Heart left ventricle (tissue), 16 donors: Measurements from ENCODE around the gene TPI1. TPM values are rescaled to one million over a fixed set of nuclear protein-coding genes. Genes with fewer than 3 reads are reported as not detected.
A peak's percentile ranks its signal among the peaks of the same experiment; 100 is the strongest.

Experiments
- ATAC-seq, 4 donors: fragments of 200-7000 bp; cut with Tn5 transposase; one replicate each; pipeline ENCODE4 v1.9.1; 2020 to 2022; ENCODE audit warnings: moderate library complexity in 4 of 4, mild to moderate bottlenecking in 3 of 4, moderate number of reproducible peaks in 1 of 4
- DNase-seq, 5 donors: peaks; one replicate each; pipeline ENCODE4 v3.0.0-alpha.2; 2020
- H3K27ac ChIP-seq, 12 donors: fragments of 200-600 bp; sonication (generic) in 4 of 12; one replicate each; pipeline versions ENCODE4 v1.5.0 to v1.8.0; 2016 to 2022; ENCODE audit warnings: mild to moderate bottlenecking in 2 of 12
- H3K27me3 ChIP-seq, 9 donors: fragments of 200-600 bp; sonication (generic) in 2 of 9; one replicate each; pipeline versions ENCODE4 v1.5.1 to v1.8.0; 2016 to 2022; ENCODE audit warnings: mild to moderate bottlenecking in 3 of 9
- H3K36me3 ChIP-seq, 9 donors: fragments of 200-600 bp; sonication (generic) in 2 of 9; one replicate each; pipeline versions ENCODE4 v1.5.0 to v1.8.0; 2018 to 2022; ENCODE audit warnings: mild to moderate bottlenecking in 2 of 9
- H3K4me1 ChIP-seq, 12 donors: fragments of 200-600 bp; sonication (generic) in 4 of 12; one replicate each; pipeline versions ENCODE4 v1.5.0 to v1.8.0; 2016 to 2022; ENCODE audit warnings: mild to moderate bottlenecking in 3 of 12
- H3K4me3 ChIP-seq, 12 donors: fragments of 200-600 bp; sonication (generic) in 4 of 12; one replicate each; pipeline versions ENCODE4 v1.5.0 to v1.8.0; 2017 to 2022; ENCODE audit warnings: mild to moderate bottlenecking in 9 of 12, moderate library complexity in 4 of 12
- H3K9me3 ChIP-seq, 12 donors: fragments of 200-600 bp; sonication (generic) in 4 of 12; one replicate each; pipeline versions ENCODE4 v1.5.0 to v1.8.0; 2016 to 2022; ENCODE audit warnings: mild to moderate bottlenecking in 1 of 12
- POLR2A ChIP-seq, 2 donors: fragments of 450-650 bp; IDR thresholded peaks; one replicate each; pipeline ENCODE4 v1.6.1; 2017; ENCODE audit warnings: antibody characterized with exemption in 2 of 2, mild to moderate bottlenecking in 2 of 2, moderate library complexity in 2 of 2
- WGBS, 4 donors: extraction: QIAGEN DNeasy Blood & Tissue Kit in 2 of 4; methylation state at CpG; one replicate each; pipeline versions ENCODE4 v1.1.5 to v1.1.7; 2013 to 2018; 5-methylcytosine and 5-hydroxymethylcytosine counted together
- intact Hi-C, 10 donors: fragments of 100-400 bp; cut with DNase I; formaldehyde crosslinking; loops; one replicate each; pipeline versions ENCODE4 v1.11.1 to v1.14.2; 2022
- polyA plus RNA-seq, 2 donors: library from polyadenylated mRNA; stranded (reverse); fragments of 200-250 nt; gene quantifications; one replicate each; pipeline ENCODE4 v1.2.3, GENCODE V29; 2013
- total RNA-seq, 9 donors: library from RNA; depleted of rRNA in 2 of 9; stranded (reverse); fragments of >200 nt in 2 of 9; fragmentation: NEBNext Ultra II Directional in 3 of 9; extraction: Animal tissue kit (Norgen Biotek cat#: 25700) in 3 of 9; gene quantifications; one replicate each; pipeline versions ENCODE4 v1.1.0 to v1.2.4, GENCODE V29; 2016 to 2023
- TF ChIP-seq, protein P1 (sequence below), 12 donors: fragments of 200-600 bp; sonication (generic) in 4 of 12; IDR thresholded peaks; one replicate each; pipeline versions ENCODE4 v1.5.0 to v1.8.0; 2018 to 2022; ENCODE audit warnings: antibody characterized with exemption in 12 of 12, mild to moderate bottlenecking in 5 of 12
- donor health status: ischemic (EF 13 %, LVEDD 7.1; RV severe dilation, severe dysfunction).
- donor health status: healthy with polysubstance abuse.
- donor health status: DM: no; HTN: yes; CAD: no.
- donor health status: DM: no; HTN: no; CAD: no.
- donor health status: ischemic (EF 25% LVEDD 6.9; RV normal size, moderate dysfunction).
- donor health status: ischemic (EF 25% LVEDD 5.7; RV mildly dilated, moderate dysfunction).
- donor health status: healthy.
- donor health status: DM: yes; HTN: yes; CAD: no.
- donor health status: ischemic (EF 35%, LVEDD 5.7; RV mildly dilated, moderate dysfunction).
- donor health status: nonischemic (EF 11% LVEDD 7.7; RV severe dilation, severe dysfunction).
- donor health status: DM: yes; HTN: yes; CAD: no.
- donor health status: PGD.
- donor health status: ischemic (EF 29% LVEDD 5.4; RV normal size, mild dysfunction).
- donor health status: nonischemic (EF 23%, LVEDD 6.1; RV moderate dilation, normal function).

The TPI1 gene
- total and polyA plus RNA-seq, 11 donors: 600 to 1,605 (median 730) TPM

- H3K27me3 ChIP-seq: peaks cover 0 to 6% (median 0%) of the 10 kb centered on the region in 9 donors
- DNase-seq (peak in 2 of 5 donors; percentile 14 to 65), ATAC-seq (peak; percentile 43 to 69 (median 56))
- H3K4me1 ChIP-seq: peaks cover 0 to 37% (median 14%) of the 10 kb centered on the region in 12 donors
- no peaks in the 10 kb centered on the region for H3K9me3 ChIP-seq
- TF ChIP-seq POLR2A (IDR thresholded peaks at IDR 0.05): no peak
- TF ChIP-seq, protein P1, sequence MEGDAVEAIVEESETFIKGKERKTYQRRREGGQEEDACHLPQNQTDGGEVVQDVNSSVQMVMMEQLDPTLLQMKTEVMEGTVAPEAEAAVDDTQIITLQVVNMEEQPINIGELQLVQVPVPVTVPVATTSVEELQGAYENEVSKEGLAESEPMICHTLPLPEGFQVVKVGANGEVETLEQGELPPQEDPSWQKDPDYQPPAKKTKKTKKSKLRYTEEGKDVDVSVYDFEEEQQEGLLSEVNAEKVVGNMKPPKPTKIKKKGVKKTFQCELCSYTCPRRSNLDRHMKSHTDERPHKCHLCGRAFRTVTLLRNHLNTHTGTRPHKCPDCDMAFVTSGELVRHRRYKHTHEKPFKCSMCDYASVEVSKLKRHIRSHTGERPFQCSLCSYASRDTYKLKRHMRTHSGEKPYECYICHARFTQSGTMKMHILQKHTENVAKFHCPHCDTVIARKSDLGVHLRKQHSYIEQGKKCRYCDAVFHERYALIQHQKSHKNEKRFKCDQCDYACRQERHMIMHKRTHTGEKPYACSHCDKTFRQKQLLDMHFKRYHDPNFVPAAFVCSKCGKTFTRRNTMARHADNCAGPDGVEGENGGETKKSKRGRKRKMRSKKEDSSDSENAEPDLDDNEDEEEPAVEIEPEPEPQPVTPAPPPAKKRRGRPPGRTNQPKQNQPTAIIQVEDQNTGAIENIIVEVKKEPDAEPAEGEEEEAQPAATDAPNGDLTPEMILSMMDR (IDR thresholded peaks at IDR 0.05): no peak
- 56 to 58% (median 57%) methylated on average over 3 to 6 of the region's 6 CpGs for WGBS, 4 donors
- peak overlapping the region; percentile 26 to 97 (median 80) for H3K27ac ChIP-seq
- intact Hi-C loops: no loop called here
- H3K36me3 ChIP-seq: peaks cover 0 to 61% (median 26%) of the 10 kb centered on the region in 9 donors
- peak overlapping the region in 11 of 12 donors; percentile 0 to 59 (median 46) for H3K4me3 ChIP-seq
These were observed 34.0 kb upstream of the TPI1 start for GRCh38 chr12:6833189-6833890.

DNA sequence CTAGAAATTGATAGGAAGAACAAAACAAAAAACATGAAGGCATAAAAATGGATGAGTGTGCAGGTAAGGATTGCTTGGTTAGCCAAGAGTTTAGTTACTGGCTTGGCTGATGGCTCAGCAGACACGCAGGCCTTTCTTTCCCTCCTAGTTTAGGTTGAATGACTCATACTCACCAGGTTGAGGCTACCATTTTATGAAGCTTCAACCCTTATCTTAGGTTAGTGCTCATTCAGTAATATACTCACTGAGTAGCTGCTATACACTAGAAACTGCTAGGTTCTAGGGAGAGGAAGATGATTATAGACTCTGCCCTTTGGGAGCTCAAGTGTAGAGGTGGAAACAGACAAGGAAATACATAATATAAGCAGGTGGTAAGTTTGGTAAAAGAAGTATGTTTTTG is 33.1 kb upstream of the TPI1 start:
- Histone ChIP-seq H3K27me3 (no peaks in the 10 kb centered on the region), H3K9me3 (no peaks in the 10 kb centered on the region), H3K4me3 (peak overlapping the region in 11 of 12 donors; percentile 0 to 59 (median 46)), H3K36me3 (peaks cover 0 to 70% (median 36%) of the 10 kb centered on the region in 9 donors), H3K4me1 (peaks cover 0 to 34% (median 10%) of the 10 kb centered on the region in 12 donors), H3K27ac (peak overlapping the region; percentile 26 to 97 (median 80))
- DNase-seq (no peak), ATAC-seq (no peak)
- TF ChIP-seq, protein P1 (IDR thresholded peaks at IDR 0.05): no peak
- no peak for TF ChIP-seq POLR2A (IDR thresholded peaks at IDR 0.05)
- 40 to 71% (median 65%) methylated on average over 1 of the region's 1 CpG for WGBS, 4 donors
- intact Hi-C loops: no loop called here

GRCh38 chr12:6834873-6835272 is 32.5 kb upstream of the TPI1 start:
- peak overlapping the region in 7 of 12 donors; percentile 13 to 97 (median 81) for H3K27ac ChIP-seq
- H3K4me3 ChIP-seq: peak overlapping the region in 6 of 12 donors; percentile 45 to 59 (median 48)
- 79 to 89% (median 83%) methylated on average over 5 of the region's 5 CpGs for WGBS, 4 donors
- no peak for ATAC-seq
- H3K9me3 ChIP-seq: no peaks in the 10 kb centered on the region
- H3K27me3 ChIP-seq: no peaks in the 10 kb centered on the region
- intact Hi-C loops: no loop called here
- H3K36me3 ChIP-seq: peaks cover 0 to 76% (median 39%) of the 10 kb centered on the region in 9 donors
- H3K4me1 ChIP-seq: peaks cover 0 to 28% (median 9%) of the 10 kb centered on the region in 12 donors
- DNase-seq: no peak
- TF ChIP-seq, protein P1 (IDR thresholded peaks at IDR 0.05): no peak

DNA sequence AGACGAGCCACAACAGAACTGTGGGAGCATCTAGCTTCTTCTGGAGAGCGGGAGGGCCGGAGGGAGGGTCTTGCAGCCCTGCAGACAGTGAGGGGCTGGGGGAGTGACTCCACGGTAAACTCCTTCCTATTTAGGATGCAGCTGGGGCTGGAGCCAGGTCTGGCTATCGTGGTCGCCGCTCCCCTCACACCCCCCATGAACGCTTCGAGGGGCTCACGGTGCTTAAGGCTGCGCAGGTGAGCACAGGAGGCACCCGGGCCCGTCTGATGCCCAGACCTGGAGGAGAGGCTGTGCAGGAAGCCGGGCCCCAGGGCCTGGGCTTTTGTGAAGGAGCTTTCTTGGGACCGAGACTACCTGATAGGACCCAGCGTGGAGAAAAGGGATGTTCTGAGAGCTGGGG is 30.5 kb upstream of the TPI1 start:
- Histone ChIP-seq H3K27me3 (no peaks in the 10 kb centered on the region), H3K36me3 (peaks cover 0 to 69% (median 32%) of the 10 kb centered on the region in 9 donors), H3K27ac (no peak overlapping the region), H3K4me1 (peaks cover 0 to 37% (median 12%) of the 10 kb centered on the region in 12 donors), H3K9me3 (no peaks in the 10 kb centered on the region), H3K4me3 (no peak overlapping the region)
- DNase-seq (peak in 1 of 5 donors; percentile 19), ATAC-seq (no peak)
- intact Hi-C loops: no loop called here
- TF ChIP-seq POLR2A (IDR thresholded peaks at IDR 0.05): no peak
- TF ChIP-seq, protein P1 (IDR thresholded peaks at IDR 0.05): no peak
- 85 to 94% (median 89%) methylated on average over 10 to 16 of the region's 16 CpGs for WGBS, 4 donors
